HG02588 (cell line): ENCODE results near the gene ZNF329.
"Not testable (repeated sequence)": the region's sequence is repeated elsewhere in the genome, so short reads cannot be mapped to it uniquely, and the experiment has no call there.

Experiments
- ATAC-seq: cut with Tn5 transposase; IDR thresholded peaks from one replicate; pipeline ENCODE4 v1.9.1; 2021; ENCODE audit warnings: mild to moderate bottlenecking, moderate library complexity; ENCODE audit not compliant: unreplicated experiment

ZNF329 gene

GRCh38 chr19:58150328-58150921, at the start of gene ZNF329:
Gene ZNF329, minus strand, starts transcription at chr19:58150789. Its CDS starts 21,286 bp downstream, at chr19:58129503.
- ATAC-seq, result peak; percentile 69

- ATAC-seq, result no peak
Observed at GRCh38 chr19:58196901-58197616, 46.5 kb upstream of the ZNF329 start.

GRCh38 chr19:58183817-58184215, 33.2 kb upstream of the ZNF329 start:
- no peak for ATAC-seq

GRCh38 chr19:58182989-58183816, 32.6 kb upstream of the ZNF329 start, which contains the start of gene ZNF274:
Gene ZNF274, plus strand, starts transcription at chr19:58183061. Its CDS starts 905 bp downstream, at chr19:58183966.
- peak; percentile 85 for ATAC-seq

- no peak for ATAC-seq
Observed at GRCh38 chr19:58182577-58182988, 32.0 kb upstream of the ZNF329 start.

- no peak for ATAC-seq
Observed at GRCh38 chr19:58181902-58182576, 31.4 kb upstream of the ZNF329 start.

- ATAC-seq, result no peak
Observed at GRCh38 chr19:58170860-58171259, 20.3 kb upstream of the ZNF329 start.

GRCh38 chr19:58166708-58167280, 16.2 kb upstream of the ZNF329 start:
- no peak for ATAC-seq

- ATAC-seq, result no peak
Observed at GRCh38 chr19:58166268-58166667, 15.7 kb upstream of the ZNF329 start.

- ATAC-seq, result no peak
Observed at GRCh38 chr19:58157045-58157728, 6.6 kb upstream of the ZNF329 start.

- peak; percentile 66 for ATAC-seq
Observed at GRCh38 chr19:58154679-58155648, 4.4 kb upstream of the ZNF329 start.

- ATAC-seq, result no peak
Observed at GRCh38 chr19:58154287-58154678, 3.7 kb upstream of the ZNF329 start.

- ATAC-seq, result no peak
Observed at GRCh38 chr19:58153386-58153785, 2.8 kb upstream of the ZNF329 start.

- not testable (repeated sequence) for ATAC-seq
Observed at GRCh38 chr19:58147475-58147874, 3.1 kb downstream of the ZNF329 start.

- no peak for ATAC-seq
Observed at GRCh38 chr19:58145849-58146248, 4.7 kb downstream of the ZNF329 start.

- no peak for ATAC-seq
Observed at GRCh38 chr19:58134244-58134643, 16.3 kb downstream of the ZNF329 start.

GRCh38 chr19:58129284-58129683, 21.3 kb downstream of the ZNF329 start:
- no peak for ATAC-seq

- ATAC-seq, result no peak
Observed at GRCh38 chr19:58128041-58128685, 22.4 kb downstream of the ZNF329 start.
